ENCODE results near the gene ZNF813.
A peak's percentile ranks its signal among the peaks of the same experiment; 100 is the strongest.

DNA sequence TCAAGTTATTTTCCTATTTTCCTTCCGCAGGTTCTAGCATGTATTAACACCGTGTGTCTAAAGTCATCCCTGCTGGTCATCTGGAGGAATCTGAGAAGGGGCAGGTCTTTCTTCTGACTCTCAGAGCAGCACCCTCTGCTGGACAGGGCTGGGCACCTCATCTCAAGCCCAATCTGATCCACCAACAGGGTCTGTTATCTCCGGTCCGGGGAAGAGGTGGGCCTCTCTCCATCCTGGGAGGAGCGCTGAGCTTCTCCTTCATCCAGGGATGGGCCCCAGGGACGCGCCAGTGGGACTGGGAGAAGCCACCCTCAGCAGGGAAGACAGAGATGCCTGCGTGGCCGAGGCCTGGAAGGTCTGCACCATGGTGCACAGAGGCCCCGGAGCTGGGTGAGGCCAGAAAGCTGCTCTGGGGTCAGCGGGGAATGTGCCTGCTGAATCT, 44.4 kb downstream of the ZNF813 start:
- TF ChIP-seq, protein P1, sequence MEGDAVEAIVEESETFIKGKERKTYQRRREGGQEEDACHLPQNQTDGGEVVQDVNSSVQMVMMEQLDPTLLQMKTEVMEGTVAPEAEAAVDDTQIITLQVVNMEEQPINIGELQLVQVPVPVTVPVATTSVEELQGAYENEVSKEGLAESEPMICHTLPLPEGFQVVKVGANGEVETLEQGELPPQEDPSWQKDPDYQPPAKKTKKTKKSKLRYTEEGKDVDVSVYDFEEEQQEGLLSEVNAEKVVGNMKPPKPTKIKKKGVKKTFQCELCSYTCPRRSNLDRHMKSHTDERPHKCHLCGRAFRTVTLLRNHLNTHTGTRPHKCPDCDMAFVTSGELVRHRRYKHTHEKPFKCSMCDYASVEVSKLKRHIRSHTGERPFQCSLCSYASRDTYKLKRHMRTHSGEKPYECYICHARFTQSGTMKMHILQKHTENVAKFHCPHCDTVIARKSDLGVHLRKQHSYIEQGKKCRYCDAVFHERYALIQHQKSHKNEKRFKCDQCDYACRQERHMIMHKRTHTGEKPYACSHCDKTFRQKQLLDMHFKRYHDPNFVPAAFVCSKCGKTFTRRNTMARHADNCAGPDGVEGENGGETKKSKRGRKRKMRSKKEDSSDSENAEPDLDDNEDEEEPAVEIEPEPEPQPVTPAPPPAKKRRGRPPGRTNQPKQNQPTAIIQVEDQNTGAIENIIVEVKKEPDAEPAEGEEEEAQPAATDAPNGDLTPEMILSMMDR (IDR thresholded peaks at IDR 0.05; ENCODE audit: low read depth, low read length), result peak; percentile 35
- no peak for TF ChIP-seq EZH2phosphoT487 (IDR thresholded peaks at IDR 0.05; ENCODE audit: low read depth)
